Germinal center (tissue), 1 donor: ENCODE results near the gene KRTAP12-3.
"Not testable (repeated sequence)": the region's sequence is repeated elsewhere in the genome, so short reads cannot be mapped to it uniquely, and the experiment has no call there.

Source experiments
- DNase-seq: peaks from one replicate; pipeline ENCODE4 v3.0.0; 2012; ENCODE audit warnings: mixed read lengths, low spot score

Gene KRTAP12-3

DNA sequence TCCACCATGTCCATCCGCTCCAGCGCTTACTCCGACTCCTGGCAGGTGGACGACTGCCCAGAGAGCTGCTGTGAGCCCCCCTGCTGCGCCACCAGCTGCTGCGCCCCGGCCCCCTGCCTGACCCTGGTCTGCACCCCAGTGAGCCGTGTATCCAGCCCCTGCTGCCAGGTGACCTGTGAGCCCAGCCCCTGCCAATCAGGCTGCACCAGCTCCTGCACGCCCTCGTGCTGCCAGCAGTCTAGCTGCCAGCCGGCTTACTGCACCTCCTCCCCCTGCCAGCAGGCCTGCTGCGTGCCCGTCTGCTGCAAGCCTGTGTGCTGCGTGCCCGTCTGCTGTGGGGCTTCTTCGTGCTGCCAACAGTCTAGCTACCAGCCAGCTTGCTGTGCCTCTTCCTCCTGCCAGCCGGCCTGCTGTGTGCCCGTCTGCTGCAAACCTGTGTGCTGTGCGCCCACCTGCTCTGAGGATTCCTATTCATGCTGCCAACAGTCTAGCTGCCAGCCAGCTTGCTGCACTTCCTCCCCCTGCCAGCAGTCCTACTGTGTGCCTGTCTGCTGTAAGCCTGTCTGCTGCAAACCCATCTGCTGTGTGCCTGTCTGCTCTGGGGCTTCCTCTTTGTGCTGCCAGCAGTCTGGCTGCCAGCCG is 30.4 kb upstream of the KRTAP12-3 start:
- not testable (repeated sequence) for DNase-seq

DNA sequence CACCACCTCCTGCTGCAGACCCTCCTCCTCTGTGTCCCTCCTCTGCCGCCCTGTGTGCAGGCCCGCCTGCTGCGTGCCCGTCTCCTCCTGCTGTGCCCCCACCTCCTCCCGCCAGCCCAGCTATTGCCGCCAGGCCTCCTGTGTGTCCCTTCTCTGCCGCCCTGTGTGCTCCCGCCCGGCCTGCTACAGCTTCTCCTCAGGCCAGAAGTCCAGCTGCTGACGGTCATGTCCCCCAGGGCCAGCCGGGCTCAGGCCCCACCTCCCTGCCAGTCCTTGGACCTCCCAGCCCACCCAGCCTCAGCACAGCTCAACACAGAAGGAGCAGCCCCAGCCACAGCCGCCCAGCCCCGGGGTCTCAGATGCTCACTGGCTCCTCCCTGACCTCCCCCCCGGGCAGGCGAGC is 29.9 kb upstream of the KRTAP12-3 start:
- DNase-seq, result not testable (repeated sequence)

DNA sequence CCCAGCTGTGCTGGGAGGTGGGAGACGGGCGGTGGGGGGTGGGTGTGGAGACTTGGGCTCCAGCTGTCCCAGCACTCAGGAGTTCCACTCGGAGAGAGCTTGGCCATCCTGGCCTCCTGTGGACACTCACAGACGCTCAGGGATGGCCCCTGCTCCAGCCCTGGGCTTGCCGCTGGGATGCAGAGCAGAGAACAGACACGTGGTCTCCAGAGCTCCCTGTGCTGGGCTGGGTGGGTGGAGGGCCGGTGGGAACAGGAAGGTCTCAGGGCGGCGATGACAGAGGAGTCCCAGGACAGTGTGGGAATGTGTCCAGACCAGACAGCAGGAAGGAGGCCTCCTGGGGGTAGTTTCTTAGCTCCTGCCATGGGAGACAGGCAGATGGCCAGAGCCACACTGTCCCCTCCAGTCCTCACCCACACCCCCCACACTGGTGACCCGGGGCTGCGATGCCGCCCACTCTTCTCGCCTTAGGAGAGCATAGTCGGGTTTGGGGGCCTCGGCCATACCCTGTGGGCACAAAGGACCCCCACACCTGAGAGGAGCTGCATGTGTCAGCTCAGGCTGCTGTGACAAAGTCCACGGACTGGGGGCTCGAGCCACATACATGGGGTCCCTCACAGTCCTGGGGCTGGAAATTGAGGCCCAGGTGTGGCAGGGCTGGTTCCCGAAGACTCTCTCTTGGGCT is 28.9 kb upstream of the KRTAP12-3 start:
- DNase-seq, result no peak

DNA sequence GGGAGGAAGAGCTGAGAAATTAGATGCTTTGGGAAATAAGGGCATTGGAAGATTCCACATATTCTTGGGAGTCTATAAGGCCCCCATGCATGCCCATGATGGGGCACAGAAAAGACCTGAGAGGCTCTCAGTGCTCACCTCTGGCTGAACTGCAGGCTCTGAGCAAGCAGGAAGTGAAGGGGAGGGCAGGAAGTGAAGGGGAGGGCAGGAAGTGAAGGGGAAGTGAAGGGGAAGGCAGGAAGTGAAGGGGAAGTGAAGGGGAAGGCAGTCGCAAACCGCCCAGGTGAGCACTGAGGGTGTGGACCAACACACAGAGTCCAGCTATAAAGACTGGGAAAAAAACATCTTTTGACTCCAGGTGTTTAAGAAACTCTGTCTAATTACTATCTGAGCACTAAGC is 27.3 kb upstream of the KRTAP12-3 start:
- DNase-seq, result no peak

DNA sequence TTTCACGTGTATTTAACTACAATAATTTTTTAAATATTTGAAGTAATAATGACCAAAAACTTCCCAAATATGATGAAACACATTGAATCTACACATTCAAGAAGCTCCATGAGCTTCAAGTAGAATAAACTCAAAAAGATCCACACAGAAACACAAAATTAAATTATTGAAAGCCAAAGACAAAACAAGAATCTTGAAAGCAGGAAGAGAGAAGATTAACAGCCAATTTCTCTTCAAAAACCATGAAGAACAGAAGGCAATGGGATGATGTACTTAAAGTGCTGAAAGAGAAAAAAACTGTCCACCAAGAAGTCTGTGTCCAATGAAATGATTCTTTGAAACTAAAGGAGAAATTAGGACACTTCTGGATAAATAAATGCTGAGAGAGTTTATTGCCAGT is 25.7 kb upstream of the KRTAP12-3 start:
- no peak for DNase-seq

DNA sequence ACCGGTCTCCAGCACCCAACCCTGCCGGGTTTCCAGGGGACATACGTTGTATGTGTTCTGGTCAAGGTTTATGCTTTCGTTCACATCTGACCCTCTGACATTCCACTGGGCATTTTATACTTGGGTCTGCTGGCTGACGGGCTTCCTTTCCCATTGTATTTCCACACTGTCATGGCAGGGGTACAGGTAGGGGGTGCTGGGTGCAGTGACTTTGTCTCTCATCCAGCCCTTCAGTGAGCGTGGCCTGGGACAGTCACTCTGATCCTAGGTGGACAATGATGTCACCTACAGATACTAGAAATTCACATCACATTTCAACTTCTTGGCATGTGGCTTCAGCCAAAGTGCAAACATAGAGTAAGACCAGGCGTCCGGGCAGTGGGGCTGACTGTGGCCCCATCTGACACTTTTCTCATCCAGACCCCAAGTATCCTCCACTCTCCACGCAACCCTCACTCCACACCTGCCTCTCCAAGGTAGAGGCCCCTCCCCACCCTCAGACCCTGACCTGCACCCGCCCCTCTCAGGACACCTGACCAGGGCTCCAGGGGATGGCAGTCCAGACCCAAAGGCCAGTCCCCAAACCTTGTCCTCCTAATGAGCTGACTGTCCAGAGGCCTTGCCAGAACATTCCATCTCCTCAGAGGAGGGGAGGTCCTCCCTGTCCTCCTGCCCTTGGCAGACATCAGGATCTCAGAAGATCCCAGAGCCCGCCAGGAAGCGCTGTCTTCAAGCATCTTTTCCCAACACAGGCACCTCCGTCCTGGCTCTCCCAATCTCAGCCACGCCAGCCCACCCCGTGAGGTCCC is 21.3 kb upstream of the KRTAP12-3 start:
- no peak for DNase-seq

DNA sequence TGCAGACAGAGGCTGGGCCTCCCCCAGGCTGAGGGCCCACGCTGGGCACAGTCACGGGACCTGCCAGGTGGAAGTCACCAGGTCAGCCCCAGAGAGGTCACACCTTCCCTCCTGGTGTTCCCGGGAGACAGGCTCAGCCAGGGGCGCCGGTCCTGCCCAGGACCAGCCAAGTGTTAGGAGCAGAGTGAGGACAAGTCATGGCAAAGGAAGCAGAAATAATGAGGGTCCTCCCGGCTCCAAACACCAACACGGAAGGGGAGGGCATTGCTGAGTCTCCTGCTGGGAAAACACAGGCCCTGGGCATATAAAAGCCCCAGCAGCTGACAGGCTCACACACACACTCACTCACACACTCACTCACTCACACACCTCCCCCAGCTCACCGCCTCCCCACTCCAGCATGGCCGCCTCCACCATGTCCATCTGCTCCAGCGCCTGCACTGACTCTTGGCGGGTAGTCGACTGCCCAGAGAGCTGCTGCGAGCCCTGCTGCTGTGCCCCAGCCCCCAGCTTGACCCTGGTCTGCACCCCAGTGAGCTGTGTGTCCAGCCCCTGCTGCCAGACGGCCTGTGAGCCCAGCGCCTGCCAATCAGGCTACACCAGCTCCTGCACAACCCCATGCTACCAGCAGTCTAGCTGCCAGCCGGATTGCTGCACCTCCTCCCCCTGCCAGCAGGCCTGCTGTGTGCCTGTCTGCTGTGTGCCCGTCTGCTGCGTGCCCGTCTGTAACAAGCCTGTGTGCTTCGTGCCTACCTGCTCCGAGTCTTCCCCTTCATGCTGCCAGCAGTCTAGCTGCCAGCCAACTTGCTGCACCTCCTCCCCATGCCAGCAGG is 20.5 kb upstream of the KRTAP12-3 start, which contains the start of gene KRTAP10-10:
KRTAP10-10 (plus strand) TSS at position 339 of the 833 bp plus-strand sequence; CDS start at position 401, 62 bp downstream.
- DNase-seq, result no peak

DNA sequence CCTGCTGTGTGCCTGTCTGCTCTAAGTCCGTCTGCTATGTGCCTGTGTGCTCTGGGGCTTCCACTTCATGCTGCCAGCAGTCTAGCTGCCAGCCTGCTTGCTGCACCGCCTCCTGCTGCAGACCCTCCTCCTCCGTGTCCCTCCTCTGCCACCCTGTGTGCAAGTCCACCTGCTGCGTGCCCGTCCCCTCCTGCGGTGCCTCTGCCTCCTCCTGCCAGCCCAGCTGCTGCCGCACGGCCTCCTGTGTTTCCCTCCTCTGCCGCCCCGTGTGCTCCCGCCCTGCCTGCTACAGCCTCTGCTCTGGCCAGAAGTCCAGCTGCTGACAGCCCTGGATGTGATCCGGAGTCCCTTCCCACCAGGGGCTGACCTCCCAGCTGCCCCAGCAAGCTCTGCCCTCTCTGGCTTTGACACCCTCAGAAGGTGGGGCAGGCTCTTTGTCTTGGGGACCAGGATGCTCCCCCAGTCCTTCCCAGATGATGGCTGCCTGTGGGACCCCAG is 19.8 kb upstream of the KRTAP12-3 start:
- not testable (repeated sequence) for DNase-seq

DNA sequence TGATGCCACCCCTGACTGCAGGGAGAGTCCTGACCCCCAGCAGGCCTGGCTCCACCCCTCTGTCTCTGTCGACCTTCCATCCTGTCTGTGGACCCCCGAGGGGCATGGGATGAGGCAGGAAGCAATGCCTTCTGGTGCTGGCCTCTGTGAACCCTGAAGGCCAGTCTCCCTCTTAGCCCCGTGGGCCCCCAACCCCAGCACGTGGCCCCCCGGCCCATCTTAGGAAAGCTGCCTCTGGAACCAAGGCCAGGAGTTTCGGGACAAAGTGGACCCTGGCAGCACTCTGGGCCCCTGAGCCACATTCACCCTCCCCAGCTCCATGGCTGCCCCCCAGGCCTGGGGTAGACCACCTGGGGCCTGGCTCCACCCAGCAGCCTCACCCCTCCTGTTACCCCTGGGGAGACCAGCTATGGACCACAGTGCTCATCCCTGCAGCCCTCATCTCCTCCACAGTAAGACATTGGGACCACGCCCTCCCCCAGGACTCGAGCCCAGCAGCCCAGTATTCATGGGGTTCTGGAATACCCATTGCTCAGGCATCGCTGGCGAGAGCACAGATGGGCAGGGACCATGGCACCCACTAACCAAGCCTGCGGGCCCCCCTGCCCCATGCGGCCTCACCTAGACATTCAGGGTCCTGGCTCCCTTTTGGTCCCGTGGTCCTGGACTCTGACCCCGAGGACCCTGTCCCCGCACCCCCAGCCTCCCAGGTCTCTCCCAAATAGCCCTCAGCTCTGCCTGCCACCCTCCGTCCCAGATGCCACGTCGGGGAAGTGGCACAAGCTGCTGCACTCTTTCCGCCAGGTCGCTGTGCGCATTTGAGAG is 19.0 kb upstream of the KRTAP12-3 start:
- DNase-seq, result not testable (repeated sequence)

DNA sequence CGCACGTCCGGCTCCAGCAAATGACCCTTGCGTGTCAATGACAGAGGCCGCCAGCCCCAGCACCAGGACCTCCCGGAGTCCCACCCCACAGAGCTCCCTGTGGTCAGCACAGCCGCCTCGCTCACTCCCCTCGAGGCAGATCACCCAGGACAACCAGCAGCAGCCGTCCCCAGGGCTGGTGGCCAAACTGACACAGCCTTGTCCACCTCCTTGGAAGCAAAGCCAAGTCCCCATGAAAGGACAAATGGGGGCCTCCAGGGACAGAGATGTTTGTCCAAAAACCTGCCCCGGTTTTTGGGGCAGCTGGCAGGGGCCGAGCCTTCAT is 18.4 kb upstream of the KRTAP12-3 start:
- DNase-seq, result no peak

DNA sequence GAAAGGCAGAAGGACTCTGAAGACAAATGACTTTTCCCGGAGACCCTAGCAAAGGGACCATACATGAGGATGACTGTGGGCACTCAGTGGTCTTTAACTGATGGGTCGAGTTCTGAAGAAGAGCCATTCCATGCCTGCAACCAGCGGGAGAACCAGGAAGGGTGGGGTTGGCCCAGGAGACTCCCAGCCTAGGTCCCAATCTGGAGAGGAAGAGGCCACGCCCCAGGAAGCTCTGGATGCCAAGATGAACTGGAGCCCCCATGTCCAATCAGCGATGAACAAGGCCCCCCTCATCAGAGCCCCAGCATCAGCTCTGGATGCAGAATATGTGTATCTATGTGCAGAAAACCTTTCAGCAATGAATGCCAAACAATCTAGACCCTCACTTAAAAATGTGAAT is 17.0 kb upstream of the KRTAP12-3 start:
- DNase-seq, result no peak

DNA sequence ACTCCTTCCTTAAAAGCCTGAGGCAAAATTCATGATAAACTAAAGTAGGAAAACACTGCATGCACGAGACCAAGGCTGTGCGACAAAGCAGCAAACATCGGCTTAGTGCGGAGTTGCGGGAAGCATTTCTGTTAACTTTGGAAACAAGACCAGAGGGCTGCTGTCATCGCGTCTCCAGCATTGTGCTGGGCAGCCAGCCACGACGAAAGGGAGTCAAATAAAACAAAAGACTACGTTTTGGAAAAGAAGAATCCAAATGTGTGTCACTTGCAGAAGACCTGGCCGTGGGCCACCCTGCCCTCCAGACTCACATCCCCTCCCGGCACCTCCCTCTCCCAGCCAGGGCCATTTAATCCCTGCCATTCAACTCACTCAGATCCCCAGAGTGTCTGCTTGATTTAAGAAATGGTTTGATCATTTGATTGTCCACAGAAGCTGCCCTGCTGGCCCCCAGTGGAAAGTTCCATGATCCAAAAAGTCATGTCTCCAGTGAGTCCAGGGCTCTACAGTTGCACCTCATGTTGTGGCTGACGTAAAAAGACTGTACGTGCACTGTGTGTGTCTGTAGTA is 13.9 kb upstream of the KRTAP12-3 start:
- DNase-seq, result no peak

DNA sequence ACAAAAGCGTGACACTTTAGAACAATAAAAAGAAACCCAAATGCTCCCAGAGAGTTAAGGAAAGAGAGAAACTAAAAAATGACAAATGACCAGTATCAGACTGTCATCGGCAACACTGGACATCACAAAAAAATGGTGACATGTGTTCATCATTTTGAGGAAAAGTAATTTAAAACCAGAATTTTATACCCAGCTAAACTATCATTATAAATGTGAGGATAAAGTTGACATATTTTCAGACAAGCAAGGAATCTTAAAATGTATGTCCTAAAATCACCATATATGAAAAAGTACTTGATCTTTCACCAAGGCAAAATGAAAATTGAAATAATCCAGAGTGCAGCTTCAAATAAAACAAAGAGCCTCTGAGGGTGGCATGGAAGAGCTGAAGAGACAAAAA is 12.9 kb upstream of the KRTAP12-3 start:
- DNase-seq, result no peak

DNA sequence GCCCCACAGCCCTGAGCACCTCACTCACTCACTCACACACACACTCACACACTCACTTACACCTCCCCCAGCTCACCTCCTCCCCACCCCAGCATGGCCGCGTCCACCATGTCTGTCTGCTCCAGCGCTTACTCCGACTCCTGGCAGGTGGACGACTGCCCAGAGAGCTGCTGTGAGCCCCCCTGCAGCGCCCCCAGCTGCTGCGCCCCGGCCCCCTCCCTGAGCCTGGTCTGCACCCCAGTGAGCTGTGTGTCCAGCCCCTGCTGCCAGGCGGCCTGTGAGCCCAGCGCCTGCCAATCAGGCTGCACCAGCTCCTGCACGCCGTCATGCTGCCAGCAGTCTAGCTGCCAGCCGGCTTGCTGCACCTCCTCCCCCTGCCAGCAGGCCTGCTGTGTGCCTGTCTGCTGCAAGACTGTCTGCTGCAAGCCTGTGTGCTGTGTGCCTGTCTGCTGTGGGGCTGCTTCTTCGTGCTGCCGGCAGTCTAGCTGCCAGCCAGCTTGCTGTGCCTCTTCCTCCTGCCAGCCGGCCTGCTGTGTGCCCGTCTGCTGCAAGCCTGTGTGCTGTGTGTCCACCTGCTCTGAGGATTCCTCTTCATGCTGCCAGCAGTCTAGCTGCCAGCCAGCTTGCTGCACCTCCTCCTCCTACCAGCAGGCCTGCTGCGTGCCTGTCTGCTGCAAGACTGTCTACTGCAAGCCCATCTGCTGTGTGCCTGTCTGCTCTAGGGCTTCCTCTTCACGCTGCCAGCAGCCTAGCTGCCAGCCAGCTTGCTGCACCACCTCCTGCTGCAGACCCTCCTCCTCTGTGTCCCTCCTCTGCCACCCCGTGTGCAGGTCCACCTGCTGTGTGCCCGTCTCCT is 11.1 kb upstream of the KRTAP12-3 start, which contains the start of gene KRTAP10-11:
KRTAP10-11 (plus strand) TSS at position 49 of the 856 bp plus-strand sequence; CDS start at position 94, 45 bp downstream.
- DNase-seq, result not testable (repeated sequence)

DNA sequence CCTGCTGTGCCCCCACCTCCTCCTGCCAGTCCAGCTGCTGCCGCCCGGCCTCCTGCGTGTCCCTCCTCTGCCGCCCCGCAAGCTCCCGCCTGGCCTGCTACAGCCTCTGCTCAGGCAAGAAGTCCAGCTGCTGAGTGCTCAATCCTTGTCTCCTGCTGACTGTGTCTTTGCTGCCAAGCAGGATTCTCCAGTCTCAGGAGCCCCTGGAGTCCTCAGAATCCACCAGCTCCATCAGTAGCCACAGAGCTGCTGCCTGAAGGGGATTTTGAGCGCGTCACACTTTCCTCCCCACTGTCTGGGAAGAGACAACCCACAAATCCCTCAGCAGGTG is 10.5 kb upstream of the KRTAP12-3 start:
- no peak for DNase-seq

DNA sequence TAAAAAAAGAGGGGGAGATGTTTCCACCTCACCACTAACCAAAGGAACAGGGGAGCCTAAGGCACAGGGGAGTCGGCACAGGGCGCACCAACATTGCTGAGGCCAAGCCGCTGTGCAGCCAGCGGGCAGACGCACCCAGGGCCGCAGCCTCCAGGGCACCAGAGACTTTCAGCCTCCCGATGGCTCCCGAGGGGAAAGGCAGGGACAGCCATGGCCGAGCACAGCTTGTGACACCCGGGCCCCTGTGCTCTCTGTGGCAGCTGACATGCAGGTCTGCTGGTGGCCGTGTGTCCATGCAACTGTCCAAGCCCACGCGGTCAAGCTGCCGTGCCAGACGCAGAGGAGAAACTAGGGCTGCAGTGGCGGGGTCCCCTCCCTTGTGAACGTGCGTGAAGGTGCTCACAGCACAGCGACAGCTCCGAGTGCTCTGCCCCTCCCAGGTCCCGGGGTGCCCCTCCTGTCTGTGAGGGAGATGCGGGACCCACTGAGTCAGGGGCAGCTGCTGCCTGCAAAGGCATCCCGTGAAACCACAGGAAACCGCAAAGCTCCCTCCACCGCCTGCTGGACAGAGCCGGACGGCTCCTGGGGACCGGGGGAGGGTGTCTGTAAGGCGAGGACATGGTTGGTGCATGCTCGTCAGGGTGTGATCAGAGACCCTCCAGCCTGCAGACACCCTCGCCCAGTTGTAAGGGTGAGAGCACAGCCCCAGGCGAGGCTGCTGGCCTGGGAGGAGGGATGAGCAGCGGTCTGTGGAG is 9.0 kb upstream of the KRTAP12-3 start:
- no peak for DNase-seq

DNA sequence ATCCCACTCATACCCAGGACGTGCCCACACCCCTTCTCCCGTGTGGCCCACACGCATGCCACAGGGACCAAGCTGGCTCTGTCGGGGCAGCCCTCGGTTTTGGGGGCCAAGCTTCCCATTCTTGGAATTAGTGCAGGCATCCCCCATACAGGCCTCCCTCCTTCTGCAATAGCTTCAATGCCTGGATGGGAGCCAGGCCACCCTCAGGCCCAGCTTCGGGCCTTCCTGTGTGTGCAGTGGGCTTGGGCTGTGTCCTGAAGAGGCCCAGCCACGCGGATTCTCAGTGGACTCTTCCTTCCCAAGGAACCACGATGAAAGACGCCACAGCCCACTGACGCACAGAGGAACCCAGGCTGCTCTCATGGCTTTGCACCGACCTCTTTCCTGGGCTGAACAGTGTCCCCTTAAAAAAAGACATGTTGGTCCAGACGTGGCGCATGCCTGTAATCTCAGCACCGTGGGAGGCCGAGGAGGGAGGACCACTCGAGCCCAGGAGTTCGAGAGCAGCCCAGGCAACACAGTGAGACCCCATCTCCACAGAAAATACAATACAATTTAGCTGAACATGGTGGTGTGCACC is 8.1 kb upstream of the KRTAP12-3 start:
- DNase-seq, result no peak

DNA sequence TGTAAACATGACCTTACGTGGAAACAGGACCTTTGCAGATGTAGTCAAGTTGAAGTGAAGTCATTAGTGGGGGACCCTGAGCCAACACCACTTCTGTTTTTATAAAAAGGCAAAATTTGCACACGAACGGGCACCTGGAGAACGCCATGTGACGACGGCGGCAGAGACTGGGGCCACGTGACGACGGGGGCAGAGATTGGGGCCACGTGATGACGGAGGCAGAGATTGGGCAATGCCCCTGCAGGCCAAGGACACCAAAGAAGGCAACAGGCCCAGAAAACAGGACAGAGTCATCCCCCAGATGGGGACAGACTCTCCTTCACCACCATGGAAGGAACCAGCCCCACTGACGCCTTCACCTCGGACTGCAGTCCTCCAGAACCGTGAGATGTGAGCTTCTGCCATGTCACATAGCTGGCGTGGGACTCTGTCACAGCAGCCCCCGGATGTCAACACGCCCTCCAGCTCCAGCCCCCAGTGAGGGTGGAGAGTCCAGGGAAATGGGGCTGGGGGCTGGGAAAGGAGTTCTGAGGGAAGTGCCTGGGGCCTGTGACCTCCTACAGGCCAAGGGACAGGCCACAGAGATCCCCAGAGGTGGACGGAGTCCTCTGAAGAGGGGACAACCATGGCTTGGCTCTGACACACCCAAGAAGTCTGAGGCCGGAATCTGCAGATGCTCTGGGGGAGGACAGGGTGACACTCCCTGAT is 7.3 kb upstream of the KRTAP12-3 start:
- DNase-seq, result no peak
